LNCAP (cell line): ENCODE measurements around the gene ROBO1.

ENCODE experiments used
- CTCF ChIP-seq: fragments of 450-650 bp; IDR thresholded peaks from 2 replicates; pipeline ENCODE4 v1.5.1; 2017; ENCODE audit warnings: mild to moderate bottlenecking

ROBO1 gene

GRCh38 chr3:78660957-78661356 lies 1106.8 kb downstream of the ROBO1 start:
- TF ChIP-seq CTCF = no peak

- TF ChIP-seq CTCF = peak; percentile 50
Measured at GRCh38 chr3:78659386-78659987, 1108.3 kb downstream of the ROBO1 start.

- no peak for TF ChIP-seq CTCF
Measured at GRCh38 chr3:78647726-78648125, 1120.1 kb downstream of the ROBO1 start.

GRCh38 chr3:78645628-78646310 lies 1122.0 kb downstream of the ROBO1 start:
- TF ChIP-seq CTCF = peak; percentile 86

- no peak for TF ChIP-seq CTCF
Measured at GRCh38 chr3:78644847-78645246, 1123.0 kb downstream of the ROBO1 start.

- no peak for TF ChIP-seq CTCF
Measured at GRCh38 chr3:78642226-78643035, 1125.4 kb downstream of the ROBO1 start.

- TF ChIP-seq CTCF = no peak
Measured at GRCh38 chr3:78641703-78642102, 1126.1 kb downstream of the ROBO1 start.
